K562 (cell line): Measurements from ENCODE around the gene CPNE6. TPM values are rescaled to one million over a fixed set of nuclear protein-coding genes. Genes with fewer than 3 reads are reported as not detected.

Experiments used
- CBX1 ChIP-seq: sonication (generic); IDR thresholded peaks from 2 replicates; pipeline ENCODE4 v1.6.1; 2016; ENCODE audit warnings: antibody characterized with exemption, low read depth, mild to moderate bottlenecking
- CTCF ChIP-seq, 3 experiments: IDR thresholded peaks in 2 of 3; conservative IDR thresholded peaks in 1 of 3; 2 replicates each; pipeline ENCODE4 v1.5.1; 2011 to 2012; ENCODE audit warnings: low read length in 3 of 3, mild to moderate bottlenecking in 3 of 3, control low read depth in 2 of 3, improper control_type of control experiment in 1 of 3, inconsistent platforms in 1 of 3, low read depth in 1 of 3, mixed read lengths in 1 of 3, moderate library complexity in 1 of 3; ENCODE audit not compliant: insufficient read depth in 2 of 3
- DPF2 ChIP-seq: fragments of 450-650 bp; IDR thresholded peaks from 2 replicates; pipeline ENCODE4 v1.6.1; 2016
- EHMT2 ChIP-seq: fragments of 450-650 bp; IDR thresholded peaks from 2 replicates; pipeline ENCODE4 v1.6.1; 2018; ENCODE audit warnings: antibody characterized with exemption
- ELF1 ChIP-seq: fragments of 200-800 bp; sonication (Bioruptor generic); IDR thresholded peaks from 2 replicates; pipeline ENCODE4 v1.6.1; 2016; ENCODE audit warnings: missing genetic modification characterization, missing compliant biosample characterization
- EWSR1 ChIP-seq: fragments of 450-650 bp; IDR thresholded peaks from 2 replicates; pipeline ENCODE4 v1.6.1; 2018; ENCODE audit warnings: borderline replicate concordance, mild to moderate bottlenecking, low read depth, moderate library complexity; ENCODE audit not compliant: partially characterized antibody
- KDM5B ChIP-seq: fragments of 200-600 bp; sonication (generic); IDR thresholded peaks from 2 replicates; pipeline ENCODE4 v1.6.1; 2012; ENCODE audit warnings: low read depth, mild to moderate bottlenecking, moderate library complexity, low read length, control low read depth, inconsistent platforms; ENCODE audit not compliant: insufficient replicate concordance
- MNT ChIP-seq, 2 experiments: fragments of 450-650 bp; conservative IDR thresholded peaks; 2 replicates each; pipeline ENCODE4 v1.6.1; 2017; ENCODE audit warnings: mild to moderate bottlenecking in 2 of 2, moderate library complexity in 2 of 2
- TSHZ1 ChIP-seq: fragments of 250-450 bp; sonication (Bioruptor Pico); IDR thresholded peaks from 2 replicates; pipeline ENCODE4 v1.4.0; 2020; ENCODE audit warnings: mild to moderate bottlenecking, moderate library complexity
- U2AF2 ChIP-seq: fragments of 200-400 bp; formaldehyde crosslinking; optimal IDR thresholded peaks from 2 replicates; pipeline ENCODE3; 2017; ENCODE audit warnings: low read depth, mild to moderate bottlenecking, low read length
- YY1 ChIP-seq, 3 experiments: IDR thresholded peaks; 2 replicates each; pipeline ENCODE4 v1.6.1; 2011; ENCODE audit warnings: low read length in 2 of 3, mild to moderate bottlenecking in 2 of 3, moderate library complexity in 2 of 3, borderline replicate concordance in 1 of 3, control low read depth in 1 of 3, low read depth in 1 of 3; ENCODE audit not compliant: insufficient read depth in 3 of 3, insufficient replicate concordance in 2 of 3, control insufficient read depth in 1 of 3, insufficient read length in 1 of 3; ENCODE audit errors: extremely low read depth in 1 of 3
- ZBTB17 ChIP-seq: fragments of 450-650 bp; formaldehyde crosslinking; IDR thresholded peaks from 2 replicates; pipeline ENCODE4 v1.4.0; 2020; ENCODE audit warnings: mild to moderate bottlenecking
- ZNF212 ChIP-seq: fragments of 450-650 bp; formaldehyde crosslinking; IDR thresholded peaks from 2 replicates; pipeline ENCODE4 v1.4.0; 2020; ENCODE audit warnings: mild to moderate bottlenecking
- ZNF561 ChIP-seq: fragments of 450-650 bp; formaldehyde crosslinking; conservative IDR thresholded peaks from 2 replicates; pipeline ENCODE4 v1.4.0; 2020; ENCODE audit warnings: mild to moderate bottlenecking, moderate library complexity
- polyA plus RNA-seq, 8 experiments: library from polyadenylated mRNA; depleted of rRNA in 4 of 8; stranded (reverse) in 5 of 8; unstranded in 3 of 8; fragments of >200 nt; fragmentation: Nextera tagmentation in 2 of 8; fragmentation: Illumina TruSeq in 1 of 8; extraction: Ambion mirVana in 2 of 8; extraction: Trizol in 1 of 8; gene quantifications; 2 replicates each; pipeline versions ENCODE4 v1.2.1 to v1.2.3, GENCODE V29; 2011 to 2014; ENCODE audit warnings: inconsistent platforms in 1 of 8, missing spikeins in 1 of 8
- total RNA-seq, 7 experiments: library from RNA; depleted of rRNA in 6 of 7; stranded (reverse); fragments of >200 nt in 6 of 7; fragmentation: Illumina TruSeq in 2 of 7; extraction: Trizol in 2 of 7; gene quantifications; 2 replicates each; pipeline versions ENCODE4 v1.2.1 to v1.2.3, GENCODE V29; 2011 to 2021; ENCODE audit warnings: low replicate concordance in 1 of 7

The CPNE6 gene
- total and polyA plus RNA-seq, 9 of the 15 experiments (the other 6 are each of a cell fraction or from before 2014, with no cell fraction given) = not detected

DNA sequence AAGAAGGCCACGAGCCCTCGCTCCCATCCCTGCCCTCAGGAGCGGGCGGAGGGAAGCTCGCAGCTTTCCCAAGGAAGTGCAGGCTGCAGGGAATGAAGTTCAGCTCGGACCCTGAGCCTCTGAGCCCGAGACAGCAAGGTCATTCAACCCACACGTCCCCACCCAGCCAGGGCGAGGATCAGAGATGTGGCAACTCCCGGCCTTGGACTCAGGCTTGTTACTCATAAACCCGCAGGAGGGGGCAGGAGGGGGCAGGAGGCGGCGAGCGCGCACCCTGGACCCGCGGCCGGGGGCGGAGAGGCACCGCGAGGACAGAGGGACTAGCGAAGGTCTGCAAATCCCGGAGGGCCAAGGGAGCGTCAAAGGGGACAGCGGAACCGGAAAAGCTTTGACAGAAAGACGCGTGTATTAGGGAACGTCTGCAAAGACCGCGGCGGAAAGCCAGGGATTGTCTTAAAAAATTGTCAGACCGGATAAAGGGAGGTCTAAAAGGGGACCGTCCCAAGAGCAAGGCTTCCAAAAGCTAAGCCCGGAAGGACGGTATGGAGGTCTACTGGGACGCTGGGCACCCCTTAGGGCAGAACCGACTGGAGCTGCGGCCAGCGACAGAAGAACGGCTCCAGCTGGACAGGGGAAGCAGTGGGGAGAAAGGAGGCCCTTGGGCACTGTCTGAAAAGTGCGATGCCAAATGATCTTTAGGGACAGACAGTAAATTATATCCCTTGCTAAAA lies 42.6 kb downstream of the CPNE6 start (continued):
- TF ChIP-seq ZBTB17 (CRISPR knock-in tag) (no peak), CTCF (IDR thresholded peaks at IDR 0.05 in 2 of 3, conservative IDR thresholded peaks at IDR 0.05 in 1 of 3; ENCODE audit: insufficient read depth in 2 of 3, low read depth in 1 of 3, low read length in 3 of 3) (0 out of 6 replicates have a peak, but pooled peaks of 1 of the 3 experiments have one; percentile 14), EHMT2 (peak; percentile 61; the same call in 1 of the 2 replicates), ZNF212 (CRISPR knock-in tag) (no peak), YY1 (IDR thresholded peaks at IDR 0.05; ENCODE audit: borderline replicate concordance in 1 of 3, control insufficient read depth in 1 of 3, extremely low read depth in 1 of 3, insufficient read depth in 3 of 3, insufficient read length in 1 of 3, insufficient replicate concordance in 2 of 3, low read depth in 1 of 3, low read length in 2 of 3) (peak in 2 of 3 experiments; percentile 9 to 42), ZNF561 (0 out of 2 replicates have a peak, but pooled peaks have one; percentile 52), KDM5B (peak; percentile 58), ELF1 (tag) (no peak; the same call in 1 of the 2 replicates), MNT (conservative IDR thresholded peaks at IDR 0.05) (no peak; a peak in 1 of 4 replicates), DPF2 (peak; percentile 22), CBX1 (no peak; the same call in 1 of the 2 replicates), EWSR1 (no peak), U2AF2 (no peak), TSHZ1 (CRISPR knock-in tag) (no peak)
